Mammary epithelial cell (primary cell): ENCODE data around the gene VPS16.

Experiments used
- EZH2 ChIP-seq: IDR thresholded peaks from 2 replicates; pipeline ENCODE4 v1.6.1; 2012; ENCODE audit warnings: low read length, inconsistent platforms, borderline replicate concordance
- TF ChIP-seq, protein P1 (sequence below), 2 donors: IDR thresholded peaks in 1 of 2; conservative IDR thresholded peaks in 1 of 2; 2 replicates each; pipeline ENCODE4 v1.5.1; 2011 to 2012; ENCODE audit warnings: inconsistent platforms in 2 of 2, low read length in 2 of 2, mild to moderate bottlenecking in 2 of 2, control low read depth in 1 of 2, low read depth in 1 of 2; ENCODE audit not compliant: insufficient read depth in 1 of 2; ENCODE audit errors: extremely low read depth in 1 of 2

DNA sequence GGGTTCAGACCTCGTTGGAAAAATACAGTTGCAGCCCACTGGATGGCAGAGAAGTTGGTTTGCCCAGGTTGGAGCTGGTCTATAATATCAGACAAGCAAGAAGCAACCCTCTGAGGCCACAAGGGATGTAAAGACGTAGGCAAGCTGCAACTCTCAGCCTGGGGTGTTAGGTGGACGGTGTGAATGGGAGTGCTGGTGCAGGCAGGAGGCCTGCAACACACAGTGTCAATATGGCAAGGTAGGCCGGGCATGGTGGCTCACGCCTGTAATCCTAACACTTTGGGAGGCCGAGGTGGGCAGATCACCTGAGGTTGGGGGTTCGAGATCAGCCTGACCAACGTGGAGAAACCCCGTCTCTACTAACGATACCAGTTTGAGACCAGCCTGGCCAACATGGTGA is 10.5 kb downstream of the VPS16 start:
- TF ChIP-seq, protein P1, sequence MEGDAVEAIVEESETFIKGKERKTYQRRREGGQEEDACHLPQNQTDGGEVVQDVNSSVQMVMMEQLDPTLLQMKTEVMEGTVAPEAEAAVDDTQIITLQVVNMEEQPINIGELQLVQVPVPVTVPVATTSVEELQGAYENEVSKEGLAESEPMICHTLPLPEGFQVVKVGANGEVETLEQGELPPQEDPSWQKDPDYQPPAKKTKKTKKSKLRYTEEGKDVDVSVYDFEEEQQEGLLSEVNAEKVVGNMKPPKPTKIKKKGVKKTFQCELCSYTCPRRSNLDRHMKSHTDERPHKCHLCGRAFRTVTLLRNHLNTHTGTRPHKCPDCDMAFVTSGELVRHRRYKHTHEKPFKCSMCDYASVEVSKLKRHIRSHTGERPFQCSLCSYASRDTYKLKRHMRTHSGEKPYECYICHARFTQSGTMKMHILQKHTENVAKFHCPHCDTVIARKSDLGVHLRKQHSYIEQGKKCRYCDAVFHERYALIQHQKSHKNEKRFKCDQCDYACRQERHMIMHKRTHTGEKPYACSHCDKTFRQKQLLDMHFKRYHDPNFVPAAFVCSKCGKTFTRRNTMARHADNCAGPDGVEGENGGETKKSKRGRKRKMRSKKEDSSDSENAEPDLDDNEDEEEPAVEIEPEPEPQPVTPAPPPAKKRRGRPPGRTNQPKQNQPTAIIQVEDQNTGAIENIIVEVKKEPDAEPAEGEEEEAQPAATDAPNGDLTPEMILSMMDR (conservative IDR thresholded peaks at IDR 0.05 in 1 of 2, IDR thresholded peaks at IDR 0.05 in 1 of 2; ENCODE audit: extremely low read depth in 1 of 2, insufficient read depth in 1 of 2, low read depth in 1 of 2, low read length in 2 of 2) = no peak
- TF ChIP-seq EZH2 = no peak
